SKM-1 (cell line): ENCODE measurements around the gene CHRM1.

ENCODE experiments used
- DNase-seq: peaks from one replicate; lab custom pipeline; 2025; ENCODE audit not compliant: unreplicated experiment; lab: John Stamatoyannopoulos, UW

The CHRM1 gene

GRCh38 chr11:62926680-62927455 lies 5.7 kb upstream of the CHRM1 start:
- DNase-seq, result no peak

GRCh38 chr11:62925745-62926679 lies 4.8 kb upstream of the CHRM1 start:
- no peak for DNase-seq

GRCh38 chr11:62925308-62925707 lies 4.1 kb upstream of the CHRM1 start:
- DNase-seq, result no peak

GRCh38 chr11:62923601-62924411 lies 2.6 kb upstream of the CHRM1 start:
- no peak for DNase-seq

GRCh38 chr11:62922653-62923431 lies 1.7 kb upstream of the CHRM1 start:
- DNase-seq, result no peak

- no peak for DNase-seq
Measured at GRCh38 chr11:62922189-62922589, 1.0 kb upstream of the CHRM1 start.

- DNase-seq, result no peak
Measured at GRCh38 chr11:62921573-62922188, 518 bp upstream of the CHRM1 start.

- no peak for DNase-seq
Measured at GRCh38 chr11:62919898-62920640, 1.1 kb downstream of the CHRM1 start.

- DNase-seq, result no peak
Measured at GRCh38 chr11:62919476-62919875, 1.7 kb downstream of the CHRM1 start.

GRCh38 chr11:62918531-62918930 lies 2.6 kb downstream of the CHRM1 start:
- DNase-seq, result no peak

- DNase-seq, result no peak
Measured at GRCh38 chr11:62917906-62918502, 3.2 kb downstream of the CHRM1 start.

- DNase-seq, result no peak
Measured at GRCh38 chr11:62914416-62914815, 6.7 kb downstream of the CHRM1 start.

GRCh38 chr11:62912268-62912667 lies 8.9 kb downstream of the CHRM1 start:
- DNase-seq, result no peak

- no peak for DNase-seq
Measured at GRCh38 chr11:62911137-62912130, 9.7 kb downstream of the CHRM1 start.

GRCh38 chr11:62910141-62910882 lies 10.9 kb downstream of the CHRM1 start:
- DNase-seq, result no peak

- no peak for DNase-seq
Measured at GRCh38 chr11:62909107-62909894, 11.9 kb downstream of the CHRM1 start.
